Neural crest cell (in vitro differentiated cells): ENCODE measurements around the gene TNFSF11. TPM values are rescaled to one million over a fixed set of nuclear protein-coding genes. Genes with fewer than 3 reads are reported as not detected.

Source experiments
- DNase-seq: peaks from one replicate; pipeline ENCODE4 v3.0.0; 2021; ENCODE audit warnings: low read depth, mixed read lengths, low spot score
- H3K27ac Mint-ChIP-seq: one replicate; pipeline ENCODE4 v1.8.0; 2021; ENCODE audit warnings: mild to moderate bottlenecking, mixed read lengths; ENCODE audit not compliant: unreplicated experiment
- H3K27me3 Mint-ChIP-seq: 2 replicates; pipeline ENCODE4 v1.8.0; 2021; ENCODE audit warnings: low read depth, mild to moderate bottlenecking, mixed read lengths
- H3K36me3 Mint-ChIP-seq: 2 replicates; pipeline ENCODE4 v1.8.0; 2021; ENCODE audit warnings: low read depth, mild to moderate bottlenecking, mixed read lengths
- H3K4me1 Mint-ChIP-seq: 2 replicates; pipeline ENCODE4 v1.8.0; 2021; ENCODE audit warnings: mixed read lengths
- H3K4me3 Mint-ChIP-seq: one replicate; pipeline ENCODE4 v1.8.0; 2021; ENCODE audit warnings: mild to moderate bottlenecking, mixed read lengths
- H3K9me3 Mint-ChIP-seq: 2 replicates; pipeline ENCODE4 v1.8.0; 2021; ENCODE audit warnings: mixed read lengths
- CTCF ChIP-seq: fragments of 200-600 bp; sonication (generic); conservative IDR thresholded peaks from 2 replicates; pipeline ENCODE4 v1.5.0; 2021; ENCODE audit warnings: antibody characterized with exemption, mild to moderate bottlenecking
- long read RNA-seq: library from polyadenylated mRNA; unstranded; transcript quantifications from one replicate; pipeline ENCODE4 v2.0.0, GENCODE V29; 2020
- total RNA-seq: library from RNA; stranded (reverse); gene quantifications from 2 replicates; pipeline ENCODE4 v1.2.1, GENCODE V29; 2021

TNFSF11 gene
- not detected in 2 replicates for total RNA-seq
- long read RNA-seq: 0 reads

DNA sequence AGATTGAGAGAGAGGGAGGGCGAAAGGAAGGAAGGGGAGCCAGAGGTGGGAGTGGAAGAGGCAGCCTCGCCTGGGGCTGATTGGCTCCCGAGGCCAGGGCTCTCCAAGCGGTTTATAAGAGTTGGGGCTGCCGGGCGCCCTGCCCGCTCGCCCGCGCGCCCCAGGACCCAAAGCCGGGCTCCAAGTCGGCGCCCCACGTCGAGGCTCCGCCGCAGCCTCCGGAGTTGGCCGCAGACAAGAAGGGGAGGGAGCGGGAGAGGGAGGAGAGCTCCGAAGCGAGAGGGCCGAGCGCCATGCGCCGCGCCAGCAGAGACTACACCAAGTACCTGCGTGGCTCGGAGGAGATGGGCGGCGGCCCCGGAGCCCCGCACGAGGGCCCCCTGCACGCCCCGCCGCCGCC is at the start of gene TNFSF11:
TSS of gene TNFSF11 (plus strand) at position 142 of the 400 bp plus-strand sequence. CDS start at position 294, 152 bp downstream.
- TF ChIP-seq CTCF: no peak
- Mint-ChIP-seq H3K4me3 (peak within 1 kb of the TSS; percentile 6), H3K4me1 (peaks cover 10% of the 10 kb centered on the region), H3K27ac (no peak within 1 kb of the TSS), H3K27me3 (peaks cover 61% of the 10 kb centered on the region), H3K9me3 (peaks cover 10% of the 10 kb centered on the region), H3K36me3 (peaks cover 8% of the 10 kb centered on the region)
- DNase-seq: no peak

DNA sequence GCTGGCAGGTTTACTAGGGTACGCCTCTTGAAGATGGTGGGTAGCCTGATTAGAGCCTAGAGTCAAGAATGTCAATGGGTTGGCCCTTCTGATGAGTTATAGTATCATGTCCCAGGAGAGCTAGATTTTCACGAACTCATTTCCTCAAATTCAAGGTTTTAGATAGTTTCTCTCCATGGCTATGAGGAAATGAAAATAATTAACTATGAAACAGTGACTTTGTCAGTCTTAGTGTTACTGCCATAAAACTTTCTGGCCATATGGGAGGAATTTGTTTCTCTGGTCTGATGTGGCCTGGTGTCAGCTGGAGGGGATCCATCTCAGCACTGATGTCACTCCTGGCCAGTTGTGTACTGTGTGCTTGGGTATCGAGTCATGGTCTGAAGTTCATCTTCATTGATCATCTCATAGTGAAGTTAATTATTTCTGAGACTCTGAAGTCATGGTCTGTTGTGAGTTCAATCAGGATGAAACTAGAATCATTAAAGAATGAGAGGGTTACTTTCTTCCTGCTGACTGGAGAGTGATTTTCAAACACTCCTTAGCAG is 49.4 kb upstream of the TNFSF11 start:
- Mint-ChIP-seq H3K4me1 (peaks cover 11% of the 10 kb centered on the region), H3K9me3 (peaks cover 11% of the 10 kb centered on the region), H3K36me3 (peaks cover 1% of the 10 kb centered on the region), H3K4me3 (no peak overlapping the region), H3K27me3 (no peaks in the 10 kb centered on the region), H3K27ac (no peak overlapping the region)
- TF ChIP-seq CTCF: no peak
- no peak for DNase-seq

DNA sequence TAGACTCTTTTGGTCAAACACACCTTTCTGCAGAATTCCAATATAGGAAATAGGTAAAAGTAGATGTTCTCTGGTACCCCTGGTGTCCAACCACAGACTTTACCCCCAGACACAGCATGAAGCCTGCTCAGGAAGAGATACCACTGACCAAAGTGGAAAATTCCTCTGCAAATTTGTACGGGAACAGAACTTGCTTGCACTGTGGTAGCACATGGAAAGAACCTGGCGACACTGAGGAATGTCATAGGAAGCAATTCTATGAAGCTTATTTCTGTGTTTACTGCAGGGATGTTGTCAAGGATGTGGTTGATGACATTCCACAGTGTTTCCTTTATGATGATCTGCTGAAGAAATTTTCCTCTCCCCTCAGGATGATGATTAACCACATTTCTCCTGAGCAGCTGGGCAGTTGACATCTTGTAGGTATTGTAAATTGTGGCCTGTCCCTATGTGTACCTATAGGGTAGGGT is 48.9 kb upstream of the TNFSF11 start:
- peaks cover 11% of the 10 kb centered on the region for H3K9me3 Mint-ChIP-seq
- H3K4me1 Mint-ChIP-seq: peaks cover 11% of the 10 kb centered on the region
- DNase-seq: no peak
- H3K27ac Mint-ChIP-seq: no peak overlapping the region
- H3K36me3 Mint-ChIP-seq: no peaks in the 10 kb centered on the region
- no peak overlapping the region for H3K4me3 Mint-ChIP-seq
- H3K27me3 Mint-ChIP-seq: no peaks in the 10 kb centered on the region
- TF ChIP-seq CTCF: no peak

DNA sequence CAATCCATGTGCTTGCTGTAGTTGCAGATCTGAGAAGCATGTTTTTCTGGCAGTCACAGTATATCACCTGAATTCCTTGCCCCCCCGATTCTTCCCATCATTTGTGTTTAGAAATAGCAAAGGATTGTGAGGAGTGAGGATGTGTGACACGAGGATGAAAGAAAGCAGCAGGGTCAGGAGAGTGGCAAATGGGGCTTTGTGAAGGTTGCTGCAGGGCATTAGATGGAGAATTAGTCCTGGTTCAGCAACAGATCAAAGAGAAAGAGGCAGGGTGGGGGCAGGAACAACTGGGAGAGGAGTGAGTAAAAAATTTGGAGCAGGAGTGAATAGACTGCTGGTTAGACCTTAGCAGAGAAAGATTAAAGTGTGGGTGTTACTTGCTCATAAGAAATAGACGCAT is 47.7 kb upstream of the TNFSF11 start:
- no peak for TF ChIP-seq CTCF
- Mint-ChIP-seq H3K4me1 (peaks cover 11% of the 10 kb centered on the region), H3K27me3 (no peaks in the 10 kb centered on the region), H3K9me3 (peaks cover 7% of the 10 kb centered on the region), H3K27ac (peak overlapping the region; percentile 0), H3K36me3 (no peaks in the 10 kb centered on the region), H3K4me3 (no peak overlapping the region)
- no peak for DNase-seq

GRCh38 chr13:42526804-42527203 is 47.1 kb upstream of the TNFSF11 start:
- Mint-ChIP-seq H3K4me1 (peaks cover 11% of the 10 kb centered on the region), H3K9me3 (peaks cover 7% of the 10 kb centered on the region), H3K27ac (no peak overlapping the region), H3K4me3 (no peak overlapping the region), H3K27me3 (no peaks in the 10 kb centered on the region), H3K36me3 (no peaks in the 10 kb centered on the region)
- TF ChIP-seq CTCF: no peak
- DNase-seq: no peak
